Midbrain (tissue), 1 donor: ENCODE measurements around the gene CDK14.
"Not testable (repeated sequence)": the region's sequence is repeated elsewhere in the genome, so short reads cannot be mapped to it uniquely, and the experiment has no call there.

ENCODE experiments used
- DNase-seq: peaks from one replicate; lab custom pipeline; 2025; lab: John Stamatoyannopoulos, UW

CDK14 gene

DNA sequence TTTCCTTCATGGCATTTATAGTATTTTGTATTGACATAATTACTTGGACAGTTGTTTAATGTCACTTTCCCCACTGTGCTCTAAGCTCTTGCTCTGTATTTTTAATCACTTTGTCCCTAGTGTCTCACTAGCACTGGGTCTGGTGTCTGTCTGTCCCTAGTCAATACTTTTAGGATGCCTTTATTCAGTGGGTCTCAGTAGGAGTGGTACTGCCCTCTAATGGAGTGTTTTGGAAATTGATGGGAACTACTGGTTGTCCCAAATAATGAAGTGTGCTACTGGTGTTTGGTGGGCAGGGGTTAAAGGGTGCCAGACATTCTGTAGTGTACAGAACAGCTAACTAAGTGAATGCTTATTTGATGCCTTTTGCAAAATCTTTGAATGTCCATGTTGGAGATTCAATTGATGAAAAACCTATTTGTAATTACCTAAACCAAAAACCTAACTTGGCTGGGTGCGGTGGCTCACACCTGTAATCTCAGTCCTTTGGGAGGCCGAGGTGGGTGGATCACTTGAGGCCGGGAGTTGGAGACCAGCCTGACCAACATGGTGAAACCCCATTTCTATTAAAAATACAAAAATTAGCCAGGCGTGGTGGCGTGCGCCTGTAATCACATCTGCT is 33.3 kb downstream of the CDK14 start:
- peak; percentile 61 for DNase-seq

DNA sequence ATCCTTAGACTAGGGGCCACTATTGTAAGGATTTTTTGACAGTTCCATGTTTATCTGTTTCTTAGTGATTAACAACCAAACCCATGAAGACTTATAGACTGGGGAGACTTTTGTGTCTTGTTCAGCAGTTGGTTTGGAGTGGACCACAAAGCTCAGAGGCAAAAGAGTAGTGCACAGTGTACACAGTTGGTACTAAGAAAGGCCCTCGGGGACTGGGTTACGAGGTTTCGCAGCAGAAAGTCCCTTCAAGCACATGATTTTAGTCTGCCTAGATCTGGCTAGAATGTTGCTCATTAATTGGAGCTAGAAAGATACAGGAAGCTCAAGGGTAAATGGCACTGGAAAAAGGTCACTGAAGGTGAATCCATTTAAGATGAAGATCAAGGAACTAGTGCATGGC is 35.4 kb downstream of the CDK14 start:
- no peak for DNase-seq

DNA sequence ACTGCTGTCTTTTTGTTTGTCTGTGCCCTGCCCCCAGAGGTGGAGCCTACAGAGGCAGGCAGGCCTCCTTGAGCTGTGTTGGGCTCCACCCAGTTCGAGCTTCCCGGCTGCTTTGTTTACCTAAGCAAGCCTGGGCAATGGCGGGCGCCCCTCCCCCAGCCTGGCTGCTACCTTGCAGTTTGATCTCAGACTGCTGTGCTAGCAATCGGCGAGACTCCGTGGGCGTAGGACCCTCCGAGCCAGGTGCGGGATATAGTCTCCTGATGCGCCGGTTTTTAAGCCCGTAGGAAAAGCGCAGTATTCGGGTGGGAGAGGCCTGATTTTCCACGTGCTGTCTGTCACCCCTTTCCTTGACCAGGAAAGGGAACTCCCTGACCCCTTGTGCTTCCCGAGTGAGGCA is 43.6 kb downstream of the CDK14 start:
- DNase-seq = not testable (repeated sequence)

DNA sequence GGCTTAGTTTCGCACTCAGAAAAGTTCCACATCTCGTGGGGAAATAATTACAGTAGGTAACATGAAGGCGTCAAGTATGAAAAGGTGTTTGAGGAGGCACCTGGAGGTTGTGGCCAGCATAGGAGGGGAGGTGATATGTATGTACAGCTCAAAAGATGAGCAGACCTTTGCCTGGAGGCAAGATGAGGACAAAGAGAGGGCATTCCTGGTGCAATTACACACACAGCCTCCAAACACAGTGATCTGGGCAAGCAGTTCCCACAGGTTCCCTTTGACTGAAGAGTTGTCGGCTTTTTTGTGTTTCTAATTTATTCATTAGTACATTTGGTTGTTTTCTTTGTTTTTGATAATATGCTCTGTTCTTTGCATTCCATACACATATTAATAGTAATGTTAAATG is 46.9 kb downstream of the CDK14 start:
- no peak for DNase-seq

DNA sequence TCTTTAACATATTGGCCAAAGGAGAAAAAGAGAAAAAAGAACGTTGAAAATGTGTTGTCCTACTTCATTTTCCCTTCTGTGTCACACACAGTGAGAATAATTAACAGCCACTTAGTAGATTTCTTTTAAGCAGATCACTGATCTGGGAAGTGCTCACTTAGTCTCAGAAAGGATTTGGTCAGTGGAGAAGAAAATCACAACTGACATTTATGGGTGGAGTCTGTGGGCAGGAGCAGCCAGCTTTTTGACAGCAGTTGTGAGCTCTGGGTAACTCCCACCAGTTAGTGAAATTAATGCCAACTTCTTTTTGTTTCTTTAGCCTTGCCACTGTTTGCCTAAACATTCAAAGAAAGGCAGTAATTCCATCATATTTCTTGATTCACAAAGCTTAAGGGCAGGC is 49.7 kb downstream of the CDK14 start:
- no peak for DNase-seq

DNA sequence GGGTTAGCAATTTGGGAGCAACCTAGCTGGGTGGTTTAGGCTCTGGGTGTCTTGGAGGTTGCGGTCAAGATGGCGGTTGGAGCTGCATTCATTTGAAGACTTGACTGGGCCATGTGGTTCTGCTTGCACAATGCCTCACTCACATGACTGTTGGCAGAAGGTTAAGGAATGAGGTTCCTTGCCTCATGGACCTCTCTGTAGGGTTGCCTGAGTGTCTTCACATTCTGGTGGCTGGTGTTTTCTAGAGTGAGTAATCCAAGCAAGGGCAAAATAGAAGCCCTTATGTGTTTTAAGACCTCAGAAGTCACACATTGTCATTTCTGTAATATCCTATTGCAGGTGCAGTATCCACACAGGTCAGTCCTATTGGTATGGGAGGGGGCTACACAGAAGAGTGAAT is 52.0 kb downstream of the CDK14 start:
- no peak for DNase-seq

DNA sequence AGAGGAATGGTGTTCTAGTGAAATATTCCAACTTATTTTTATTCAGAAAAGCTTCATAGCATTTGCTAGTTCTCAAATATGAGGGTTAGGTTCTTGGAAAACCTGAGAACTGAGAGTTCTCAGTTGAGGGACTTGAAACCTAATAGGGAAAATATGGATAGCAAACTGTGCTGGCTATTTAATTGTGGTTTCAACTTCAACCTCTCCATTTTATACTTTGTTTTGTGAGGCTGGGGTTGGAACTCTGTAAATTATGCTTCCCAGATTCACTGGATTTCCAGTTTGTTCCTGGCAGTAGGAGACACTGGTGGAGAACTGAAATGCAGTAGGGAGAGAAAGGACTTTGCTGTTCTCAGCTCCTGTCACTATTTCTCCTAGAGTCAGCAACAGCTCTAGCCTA is 52.7 kb downstream of the CDK14 start:
- no peak for DNase-seq

DNA sequence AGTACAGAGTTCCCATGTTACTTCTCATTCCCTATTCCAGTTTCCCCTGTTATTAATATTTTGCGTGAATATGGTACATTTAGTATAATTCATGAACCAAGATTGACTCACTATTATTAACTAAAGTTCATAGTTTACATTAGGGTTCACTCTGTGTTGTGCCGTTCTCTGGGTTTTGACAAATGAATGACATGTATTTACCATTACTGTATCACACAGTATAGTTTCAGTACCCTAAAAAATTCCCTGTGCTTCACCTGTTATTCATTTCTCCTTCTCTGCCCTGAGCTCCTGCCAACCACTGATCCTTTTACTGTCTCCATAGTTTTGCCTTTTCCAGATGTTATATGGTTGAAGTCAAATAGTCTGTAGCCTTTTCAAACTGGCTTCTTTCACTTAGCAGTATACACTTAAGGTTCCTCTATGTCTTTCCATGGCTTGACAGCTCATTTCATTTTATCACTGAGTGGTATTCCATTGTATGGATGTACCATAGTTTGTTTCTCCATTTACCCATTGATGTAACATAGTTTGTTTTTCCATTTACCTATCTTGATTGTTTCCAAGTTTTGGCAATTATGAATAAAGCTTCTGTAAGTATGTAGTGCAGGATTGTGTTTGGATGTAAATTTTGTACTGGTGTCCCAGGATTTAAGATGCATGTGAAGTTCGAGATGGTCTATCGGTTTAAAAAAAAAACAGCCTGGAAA is 58.8 kb downstream of the CDK14 start:
- DNase-seq = no peak

DNA sequence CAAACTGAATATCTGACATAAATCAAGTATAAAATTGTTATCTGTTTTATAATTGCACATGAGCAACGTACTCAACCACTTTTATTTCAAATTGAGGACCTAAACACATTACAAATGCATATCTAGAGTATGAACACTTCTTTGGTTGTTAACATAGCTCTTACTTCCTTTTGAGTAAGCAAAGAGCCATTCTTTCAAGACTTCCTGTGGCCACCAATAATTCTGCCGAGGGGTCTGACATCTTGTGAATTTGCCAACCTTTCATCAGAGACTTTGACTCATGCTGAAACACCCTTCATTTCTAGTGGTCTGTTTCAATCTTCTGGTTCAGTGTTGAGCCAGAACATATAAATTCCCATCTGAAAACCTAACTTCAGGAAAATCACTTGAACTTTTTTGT is 59.4 kb downstream of the CDK14 start:
- no peak for DNase-seq

DNA sequence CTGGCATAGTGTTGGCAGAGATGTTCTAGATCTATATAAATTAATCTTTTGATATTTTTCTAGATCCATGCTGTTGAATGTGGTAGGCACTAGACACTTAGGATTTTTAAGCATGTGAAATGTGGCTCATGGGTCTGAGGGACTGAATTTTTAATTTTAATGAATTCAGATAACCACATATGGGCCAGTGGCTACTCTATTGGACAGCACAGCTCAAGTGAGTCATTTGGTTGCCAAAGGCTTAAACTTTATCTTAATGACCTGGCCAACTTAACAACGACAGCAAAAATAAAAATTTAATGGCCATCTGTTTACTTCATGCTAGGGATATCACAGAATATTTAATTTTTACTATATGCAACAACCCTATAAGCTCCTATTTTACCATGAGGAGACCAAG is 61.4 kb downstream of the CDK14 start:
- DNase-seq = no peak

DNA sequence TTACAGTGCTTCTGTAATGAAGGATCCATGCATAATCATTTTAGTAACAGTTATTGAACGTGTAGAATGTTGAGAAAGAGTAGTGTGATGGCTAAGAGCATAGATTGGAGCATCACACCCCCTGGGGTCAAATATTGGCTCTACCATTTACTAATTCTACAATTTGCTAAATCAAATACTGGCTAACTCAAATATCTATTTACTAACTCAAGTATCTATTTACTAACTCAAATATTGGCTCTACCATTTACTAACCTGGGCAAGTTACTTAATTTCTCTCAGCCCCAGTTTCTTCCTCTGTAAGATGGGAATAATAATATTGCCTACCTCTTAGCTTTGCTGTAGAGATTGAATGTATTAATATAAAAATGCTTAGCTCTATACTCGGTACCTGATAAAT is 64.0 kb downstream of the CDK14 start:
- no peak for DNase-seq

DNA sequence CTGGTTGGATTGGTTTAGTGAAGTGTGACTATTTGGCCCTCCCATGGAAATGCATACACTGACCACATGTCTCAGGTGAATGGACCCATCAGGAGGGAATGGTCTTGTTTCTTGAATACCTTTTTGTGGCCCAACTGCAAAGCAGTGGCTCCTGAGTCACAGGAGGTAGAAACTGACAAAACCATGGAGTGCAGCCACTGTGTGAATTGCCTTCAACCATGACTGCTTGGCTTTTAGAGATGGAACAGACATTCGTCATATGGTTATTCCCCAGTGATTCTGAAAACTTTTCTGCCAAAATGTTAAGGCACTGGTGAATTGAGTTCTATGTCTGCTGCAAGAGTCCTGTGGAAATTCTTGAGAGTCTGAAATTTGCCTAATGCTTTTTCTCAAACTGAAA is 64.7 kb downstream of the CDK14 start:
- no peak for DNase-seq

DNA sequence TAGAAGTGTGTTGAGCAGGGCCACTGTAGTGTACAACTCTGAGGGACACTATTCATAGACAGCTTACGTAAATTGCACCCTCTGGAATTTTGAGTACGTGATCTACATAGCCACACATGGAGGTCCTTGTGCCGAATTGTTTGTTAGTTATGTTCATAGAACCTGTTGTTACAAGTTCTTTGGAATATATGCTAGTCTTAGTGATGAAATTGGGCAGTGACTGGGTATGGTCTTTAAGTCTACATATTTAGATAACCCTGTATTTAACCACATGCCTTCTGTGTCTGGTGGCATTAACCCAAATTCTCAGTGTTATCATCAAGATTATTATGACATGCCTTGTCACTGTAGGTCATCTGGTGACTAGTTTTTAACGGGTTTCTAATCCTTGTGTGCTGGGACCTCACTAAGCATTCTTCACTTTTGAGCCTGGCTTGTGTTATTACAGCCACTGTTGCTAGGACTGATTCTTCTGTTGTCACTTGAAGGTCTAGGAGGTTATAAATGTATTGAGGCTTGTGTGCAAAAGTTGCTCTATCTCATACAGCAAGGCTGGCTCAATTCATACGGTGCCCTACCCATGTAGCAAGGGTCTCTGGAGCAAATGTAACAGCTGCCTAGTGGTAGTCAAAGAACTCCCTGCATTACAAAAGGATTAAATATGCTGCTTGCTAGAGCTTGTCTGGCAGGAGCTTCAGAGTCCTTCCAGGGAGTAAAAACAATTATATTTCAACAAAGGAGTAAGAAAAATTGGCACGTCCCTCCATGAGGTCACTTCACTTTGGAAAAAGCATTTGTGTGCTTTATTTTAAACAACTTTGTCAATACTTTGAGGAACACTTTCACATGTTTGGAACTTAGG is 65.4 kb downstream of the CDK14 start:
- no peak for DNase-seq

DNA sequence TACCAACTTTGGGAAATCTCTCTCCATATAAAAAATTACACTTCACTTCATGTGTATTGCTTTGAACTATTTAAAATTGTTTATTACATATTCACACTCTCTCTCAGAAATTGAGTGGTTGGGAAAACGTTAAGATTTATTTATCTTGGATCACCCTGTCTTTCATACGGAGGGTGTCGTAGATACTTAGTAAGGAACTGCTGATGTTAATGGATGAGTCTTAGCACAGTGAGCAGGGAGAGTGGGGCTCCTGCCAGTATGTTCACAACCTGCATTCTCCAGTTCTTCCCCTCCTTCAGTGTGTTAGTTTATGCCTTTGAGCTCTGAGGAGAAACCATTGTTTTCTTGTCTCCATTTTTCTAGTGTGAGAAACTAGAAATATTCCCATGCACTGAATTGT is 67.1 kb downstream of the CDK14 start:
- DNase-seq = no peak

DNA sequence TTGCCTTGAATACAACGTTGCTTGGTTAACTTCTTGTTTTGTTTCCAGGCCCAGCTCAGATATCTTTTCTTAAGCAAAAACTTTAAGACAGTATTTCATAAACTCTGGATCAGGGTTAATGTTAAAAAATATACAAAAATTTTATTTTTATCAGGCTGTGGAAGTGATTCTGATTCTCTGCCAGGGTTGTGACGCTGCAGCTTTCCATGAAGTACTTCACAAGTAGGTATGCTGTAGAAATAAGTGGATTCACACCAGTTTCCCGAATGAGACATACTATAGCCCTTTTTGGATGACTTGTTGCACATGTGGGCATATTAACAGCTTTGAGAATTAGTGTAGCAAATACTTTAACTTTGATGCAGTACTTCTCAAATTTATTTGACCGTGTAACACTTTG is 70.1 kb downstream of the CDK14 start:
- no peak for DNase-seq

DNA sequence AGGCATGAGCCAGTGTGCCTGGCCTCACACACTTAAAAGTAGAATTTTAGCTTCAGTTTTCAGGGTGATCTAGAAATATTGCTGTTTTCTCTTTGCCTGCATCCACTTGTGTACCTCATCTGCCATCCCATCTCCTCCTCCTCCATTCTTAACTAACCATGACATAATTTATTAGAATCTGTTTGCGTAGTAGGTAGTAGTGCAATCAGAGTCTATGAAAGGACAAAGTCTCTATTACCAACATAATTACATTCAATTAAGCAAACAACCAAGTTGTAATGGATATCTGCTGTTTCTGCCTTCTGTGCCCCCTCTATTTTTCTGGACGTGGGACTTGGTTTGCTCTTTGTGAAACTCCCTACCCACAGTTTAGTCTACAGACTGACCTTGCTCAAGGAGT is 72.9 kb downstream of the CDK14 start:
- no peak for DNase-seq

DNA sequence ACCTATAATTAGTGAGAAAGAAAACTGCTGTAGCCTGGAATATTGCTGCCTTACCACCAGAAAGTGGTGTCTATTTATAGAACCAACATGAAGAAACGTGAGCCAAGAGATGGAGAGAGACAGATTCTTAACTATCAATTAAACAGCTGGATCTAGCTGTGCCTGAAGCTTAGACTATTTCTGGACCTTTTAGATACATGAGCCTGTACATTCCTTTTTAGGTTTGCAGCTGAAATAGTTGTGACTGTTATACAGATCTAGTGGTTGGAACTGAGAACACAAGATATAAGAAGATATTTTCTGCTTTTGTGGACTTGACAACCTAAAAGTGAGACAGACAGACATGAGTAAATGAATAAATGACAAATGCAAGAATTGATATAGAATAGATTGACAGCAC is 73.4 kb downstream of the CDK14 start:
- DNase-seq = no peak

DNA sequence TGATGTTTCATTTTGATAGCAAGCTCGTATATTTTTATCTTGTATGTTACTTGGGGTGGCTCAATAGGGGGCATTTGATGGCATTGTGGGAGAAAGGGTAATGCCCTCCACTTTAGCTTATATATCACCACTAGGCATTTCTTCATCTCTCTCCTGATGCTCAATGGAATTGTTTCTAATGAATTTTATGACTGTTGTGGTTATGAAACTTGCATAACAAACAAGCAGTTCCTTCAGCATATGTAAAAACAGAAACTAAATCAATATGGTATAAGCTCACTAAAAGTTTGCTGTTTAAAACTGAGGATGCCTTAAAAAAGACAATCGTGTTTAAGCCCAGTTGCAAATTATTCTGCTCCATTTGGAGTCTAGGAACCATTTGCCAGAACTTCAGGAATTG is 75.5 kb downstream of the CDK14 start:
- DNase-seq = no peak

DNA sequence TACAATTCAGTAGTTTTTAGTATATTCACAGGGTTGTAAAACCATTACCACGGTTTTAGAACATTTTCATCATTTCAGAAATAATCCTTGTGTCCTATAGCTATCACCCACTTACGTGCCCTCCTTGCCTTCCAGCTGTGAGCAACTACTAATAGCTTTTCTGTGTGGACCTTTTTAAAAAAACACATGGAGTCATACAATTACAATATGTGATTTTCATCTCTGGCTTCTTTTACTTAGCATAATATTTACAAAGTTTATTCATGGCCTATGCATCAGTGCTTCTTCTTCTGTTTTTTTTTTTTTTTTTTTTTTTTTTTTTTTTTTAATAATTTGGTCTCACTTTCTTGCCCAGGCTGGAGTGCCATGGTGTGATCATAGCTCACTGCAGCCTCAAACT is 76.1 kb downstream of the CDK14 start:
- no peak for DNase-seq

DNA sequence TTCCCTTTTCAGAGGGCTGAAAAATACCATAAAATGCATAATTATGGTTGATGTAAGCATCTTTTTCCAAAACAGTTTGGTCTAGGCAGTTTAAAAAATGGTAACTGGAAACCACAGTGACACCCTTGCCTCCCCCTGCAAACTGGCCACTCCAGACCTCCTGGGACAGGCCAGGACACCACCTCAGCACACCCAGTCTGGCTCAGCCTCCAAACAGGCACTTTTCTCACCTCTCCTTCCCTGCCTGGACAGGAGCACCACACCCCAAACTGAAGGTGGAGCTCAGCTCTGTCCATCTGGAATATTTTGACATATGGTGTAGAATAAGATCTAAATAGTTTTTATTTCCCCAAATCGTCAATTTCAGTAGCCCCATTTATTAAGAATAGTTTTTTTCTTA is 78.5 kb downstream of the CDK14 start:
- DNase-seq = no peak

DNA sequence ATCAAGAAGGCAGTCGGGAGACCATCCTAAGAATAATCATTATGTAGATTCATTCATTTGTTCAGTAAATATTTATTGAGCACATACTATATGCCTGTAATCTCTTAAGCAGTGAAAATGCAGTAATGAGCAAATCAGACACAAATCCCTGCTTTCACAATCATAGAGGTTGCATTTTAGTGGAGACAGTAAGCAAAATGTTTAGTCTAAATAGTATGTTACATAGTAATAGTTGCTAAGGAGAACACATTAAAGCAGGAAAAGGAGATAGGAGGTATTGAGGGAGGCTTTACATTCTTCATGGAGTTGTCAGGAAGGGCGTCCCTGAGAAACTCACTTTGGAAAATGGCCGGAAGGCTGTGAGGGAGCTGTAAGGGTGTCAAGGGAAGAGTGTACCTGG is 79.9 kb downstream of the CDK14 start:
- no peak for DNase-seq

DNA sequence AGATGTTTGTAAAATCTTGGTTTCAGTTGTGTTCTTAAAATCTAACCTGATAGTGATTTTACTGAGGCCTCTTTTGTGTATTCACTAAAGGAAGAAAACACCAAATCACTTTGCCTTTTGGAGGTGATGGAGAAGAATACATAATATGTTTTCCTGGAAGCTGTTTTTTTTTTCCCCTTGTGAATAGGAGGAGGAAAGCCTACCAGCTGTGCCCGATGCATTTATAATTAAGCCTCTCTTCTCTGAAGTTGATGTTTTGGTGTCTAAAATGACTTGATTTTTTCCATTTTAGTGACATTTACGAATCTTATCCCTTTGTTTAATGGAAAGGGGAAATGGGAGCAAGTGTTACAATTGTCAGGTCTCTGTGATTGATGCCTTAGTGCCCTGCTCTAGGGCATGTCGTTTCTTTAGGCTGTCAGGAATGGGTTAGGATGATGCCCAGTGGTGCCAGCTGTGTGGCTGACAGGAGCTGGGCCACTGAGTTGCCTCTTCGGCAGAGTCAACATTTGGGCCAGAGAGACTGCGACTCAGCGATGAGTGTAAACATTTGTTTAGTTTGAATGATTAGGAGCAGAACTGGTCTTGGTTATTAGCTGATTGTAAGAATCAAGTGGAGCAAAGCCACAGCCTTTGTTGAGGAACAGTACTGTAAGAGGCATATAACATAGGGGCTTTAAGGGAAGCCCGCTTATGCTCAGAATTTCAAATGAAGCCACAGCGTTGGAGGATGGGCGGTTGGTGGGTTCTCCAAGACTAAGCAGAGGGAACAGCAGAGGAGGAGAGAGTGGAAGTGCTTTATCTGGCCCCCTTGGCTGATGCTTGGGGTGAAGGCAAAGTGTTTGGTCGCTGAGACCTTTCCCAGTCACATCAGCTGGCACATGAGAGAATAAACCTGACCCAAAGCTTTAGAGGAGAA is 81.6 kb downstream of the CDK14 start:
- DNase-seq = peak; percentile 7
